ENCODE data around the gene SERPINA6. TPM values are rescaled to one million over a fixed set of nuclear protein-coding genes. Genes with fewer than 3 reads are reported as not detected.
"Not testable (repeated sequence)": the region's sequence is repeated elsewhere in the genome, so short reads cannot be mapped to it uniquely, and the experiment has no call there.

SERPINA6 gene
- total RNA-seq, 2 donors from 2014 or later: not detected

- DNase-seq (ENCODE audit: low spot score): no peak
- intact Hi-C loops (cut with DNase I): no loop called here
Measured at GRCh38 chr14:94298130-94298529, 25.0 kb downstream of the SERPINA6 start.

GRCh38 chr14:94296181-94296545, 27.0 kb downstream of the SERPINA6 start:
- DNase-seq (ENCODE audit: low spot score); intact Hi-C loops (cut with DNase I): not testable (repeated sequence)

GRCh38 chr14:94295360-94296180, 27.6 kb downstream of the SERPINA6 start:
- DNase-seq (ENCODE audit: low spot score): no peak
- intact Hi-C loops (cut with DNase I): no loop called here

GRCh38 chr14:94293578-94293924, 29.6 kb downstream of the SERPINA6 start:
- intact Hi-C loops (cut with DNase I): no loop called here
- no peak for DNase-seq (ENCODE audit: low spot score)

- intact Hi-C loops (cut with DNase I): no loop called here
- DNase-seq (ENCODE audit: low spot score): no peak
Measured at GRCh38 chr14:94292872-94293577, 30.1 kb downstream of the SERPINA6 start, which contains the start of gene SERPINA10. TSS of gene SERPINA10 (minus strand) at chr14:94293268. CDS start at chr14:94290593, 2,675 bp downstream.

- no peak for DNase-seq (ENCODE audit: low spot score)
- intact Hi-C loops (cut with DNase I): no loop called here
Measured at GRCh38 chr14:94292526-94292871, 30.6 kb downstream of the SERPINA6 start.

- intact Hi-C loops (cut with DNase I): no loop called here
- DNase-seq (ENCODE audit: low spot score): no peak
Measured at GRCh38 chr14:94291906-94292525, 31.1 kb downstream of the SERPINA6 start.

- intact Hi-C loops (cut with DNase I): no loop called here
- DNase-seq (ENCODE audit: low spot score): no peak
Measured at GRCh38 chr14:94291159-94291905, 31.8 kb downstream of the SERPINA6 start.

GRCh38 chr14:94290197-94290596, 32.9 kb downstream of the SERPINA6 start:
- intact Hi-C loops (cut with DNase I): no loop called here
- DNase-seq (ENCODE audit: low spot score): no peak

- no peak for DNase-seq (ENCODE audit: low spot score)
- intact Hi-C loops (cut with DNase I): no loop called here
Measured at GRCh38 chr14:94288610-94289465, 34.3 kb downstream of the SERPINA6 start.

- no peak for DNase-seq (ENCODE audit: low spot score)
- intact Hi-C loops (cut with DNase I): no loop called here
Measured at GRCh38 chr14:94285158-94285557, 38.0 kb downstream of the SERPINA6 start.

GRCh38 chr14:94284221-94284620, 38.9 kb downstream of the SERPINA6 start:
- DNase-seq (ENCODE audit: low spot score): no peak
- intact Hi-C loops (cut with DNase I): loop anchor here in 1 of 2 donors (5.0 kb wide), 1 partner anchor 387 kb away; no protein-coding TSS in a partner anchor

- intact Hi-C loops (cut with DNase I): loop anchor here in 1 of 2 donors (5.0 kb wide), 1 partner anchor 386 kb away; no protein-coding TSS in a partner anchor
- no peak for DNase-seq (ENCODE audit: low spot score)
Measured at GRCh38 chr14:94282991-94283723, 40.0 kb downstream of the SERPINA6 start.

- intact Hi-C loops (cut with DNase I): no loop called here
Measured at GRCh38 chr14:94278731-94279130, 44.4 kb downstream of the SERPINA6 start.

GRCh38 chr14:94276898-94277561, 46.1 kb downstream of the SERPINA6 start:
- intact Hi-C loops (cut with DNase I); DNase-seq (ENCODE audit: low spot score): not testable (repeated sequence)

More at GRCh38 chr14:94278731-94279130, 44.4 kb downstream of the SERPINA6 start:
- DNase-seq (ENCODE audit: low spot score): no peak

- DNase-seq (ENCODE audit: low spot score): no peak
- intact Hi-C loops (cut with DNase I): no loop called here
Measured at GRCh38 chr14:94269156-94269555, 54.0 kb downstream of the SERPINA6 start.

- intact Hi-C loops (cut with DNase I); DNase-seq (ENCODE audit: low spot score): not testable (repeated sequence)
Measured at GRCh38 chr14:94268582-94268981, 54.6 kb downstream of the SERPINA6 start.

All from posterior vena cava (tissue), 2 donors.